Thyroid gland (tissue), 4 donors: ENCODE measurements around the gene CYP2F1. TPM values are rescaled to one million over a fixed set of nuclear protein-coding genes. Genes with fewer than 3 reads are reported as not detected.

Source experiments
- DNase-seq, 2 donors: peaks; one replicate each; pipeline ENCODE4 v3.0.0-alpha.2; 2019
- H3K27ac ChIP-seq, 3 donors: fragments of 200-600 bp; sonication (generic); 1 replicate in 2 of 3; 2 replicates in 1 of 3; pipeline ENCODE4 v1.5.1; 2016 to 2019; ENCODE audit warnings: mild to moderate bottlenecking in 1 of 3, moderate library complexity in 1 of 3
- H3K27me3 ChIP-seq: fragments of 200-600 bp; sonication (generic); one replicate; pipeline ENCODE4 v1.5.1; 2019
- H3K36me3 ChIP-seq, 2 donors: fragments of 200-600 bp; sonication (generic); one replicate each; pipeline ENCODE4 v1.5.1; 2016 to 2019
- H3K4me1 ChIP-seq, 2 donors: fragments of 200-600 bp; sonication (generic); one replicate each; pipeline ENCODE4 v1.5.1; 2017 to 2019
- H3K4me3 ChIP-seq, 3 donors: fragments of 200-600 bp; sonication (generic); replicated peaks in 1 of 3; 1 replicate in 2 of 3; 2 replicates in 1 of 3; pipeline ENCODE4 v1.5.1; 2016; ENCODE audit warnings: mild to moderate bottlenecking in 1 of 3
- H3K9me3 ChIP-seq: fragments of 200-600 bp; sonication (generic); one replicate; pipeline ENCODE4 v1.5.1; 2017
- POLR2A ChIP-seq, 2 donors: fragments of 450-650 bp; IDR thresholded peaks; one replicate each; pipeline ENCODE4 v1.6.1; 2017; ENCODE audit warnings: antibody characterized with exemption in 2 of 2, mild to moderate bottlenecking in 2 of 2, moderate library complexity in 1 of 2
- WGBS, 2 donors: methylation state at CpG; one replicate each; pipeline ENCODE4 v1.1.5; 2017; 5-methylcytosine and 5-hydroxymethylcytosine counted together
- intact Hi-C: fragments of 100-400 bp; cut with DNase I; formaldehyde crosslinking; loops from one replicate; pipeline ENCODE4 v1.15.1; 2023
- total RNA-seq, 4 donors: library from RNA; depleted of rRNA; stranded (reverse); fragments of >200 nt; gene quantifications; one replicate each; pipeline ENCODE4 v1.2.3, GENCODE V29; 2016
- TF ChIP-seq, protein P1 (sequence below), 6 experiments: fragments of 200-600 bp in 3 of 6; fragments of 450-650 bp in 3 of 6; sonication (generic) in 3 of 6; IDR thresholded peaks; one replicate each; pipeline ENCODE4 v1.5.1; 2016 to 2019; ENCODE audit warnings: antibody characterized with exemption in 6 of 6, mild to moderate bottlenecking in 2 of 6, inconsistent platforms in 1 of 6, moderate library complexity in 1 of 6

Gene CYP2F1, protein sequence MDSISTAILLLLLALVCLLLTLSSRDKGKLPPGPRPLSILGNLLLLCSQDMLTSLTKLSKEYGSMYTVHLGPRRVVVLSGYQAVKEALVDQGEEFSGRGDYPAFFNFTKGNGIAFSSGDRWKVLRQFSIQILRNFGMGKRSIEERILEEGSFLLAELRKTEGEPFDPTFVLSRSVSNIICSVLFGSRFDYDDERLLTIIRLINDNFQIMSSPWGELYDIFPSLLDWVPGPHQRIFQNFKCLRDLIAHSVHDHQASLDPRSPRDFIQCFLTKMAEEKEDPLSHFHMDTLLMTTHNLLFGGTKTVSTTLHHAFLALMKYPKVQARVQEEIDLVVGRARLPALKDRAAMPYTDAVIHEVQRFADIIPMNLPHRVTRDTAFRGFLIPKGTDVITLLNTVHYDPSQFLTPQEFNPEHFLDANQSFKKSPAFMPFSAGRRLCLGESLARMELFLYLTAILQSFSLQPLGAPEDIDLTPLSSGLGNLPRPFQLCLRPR
- total RNA-seq = not detected

DNA sequence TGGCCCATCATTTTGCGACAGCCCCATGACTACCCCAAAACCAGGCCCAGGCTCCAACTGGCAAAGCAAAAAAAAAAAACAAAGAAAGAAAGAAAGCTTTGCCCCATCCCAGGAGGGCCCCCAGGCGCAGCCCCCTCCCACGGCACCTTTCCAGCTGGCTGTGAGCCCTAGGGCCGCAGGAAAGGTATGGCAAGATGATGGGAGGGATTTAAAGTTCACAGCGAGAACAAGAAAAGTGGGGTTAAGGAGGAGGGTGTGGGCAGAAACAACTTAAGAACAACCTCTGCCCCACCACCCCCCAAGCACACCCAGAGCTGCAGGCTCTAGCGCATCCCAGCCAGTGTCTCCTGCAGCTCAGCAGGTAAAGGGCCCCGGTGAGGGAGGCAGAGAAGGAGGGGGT, at the start of gene CYP2F1:
TSS of gene CYP2F1 (plus strand) at position 301 of the 400 bp plus-strand sequence. CDS start 1,757 bp downstream, outside the sequence.
- DNase-seq = no peak
- no peak for TF ChIP-seq POLR2A (IDR thresholded peaks at IDR 0.05)
- TF ChIP-seq, protein P1, sequence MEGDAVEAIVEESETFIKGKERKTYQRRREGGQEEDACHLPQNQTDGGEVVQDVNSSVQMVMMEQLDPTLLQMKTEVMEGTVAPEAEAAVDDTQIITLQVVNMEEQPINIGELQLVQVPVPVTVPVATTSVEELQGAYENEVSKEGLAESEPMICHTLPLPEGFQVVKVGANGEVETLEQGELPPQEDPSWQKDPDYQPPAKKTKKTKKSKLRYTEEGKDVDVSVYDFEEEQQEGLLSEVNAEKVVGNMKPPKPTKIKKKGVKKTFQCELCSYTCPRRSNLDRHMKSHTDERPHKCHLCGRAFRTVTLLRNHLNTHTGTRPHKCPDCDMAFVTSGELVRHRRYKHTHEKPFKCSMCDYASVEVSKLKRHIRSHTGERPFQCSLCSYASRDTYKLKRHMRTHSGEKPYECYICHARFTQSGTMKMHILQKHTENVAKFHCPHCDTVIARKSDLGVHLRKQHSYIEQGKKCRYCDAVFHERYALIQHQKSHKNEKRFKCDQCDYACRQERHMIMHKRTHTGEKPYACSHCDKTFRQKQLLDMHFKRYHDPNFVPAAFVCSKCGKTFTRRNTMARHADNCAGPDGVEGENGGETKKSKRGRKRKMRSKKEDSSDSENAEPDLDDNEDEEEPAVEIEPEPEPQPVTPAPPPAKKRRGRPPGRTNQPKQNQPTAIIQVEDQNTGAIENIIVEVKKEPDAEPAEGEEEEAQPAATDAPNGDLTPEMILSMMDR (IDR thresholded peaks at IDR 0.05) = no peak
- Histone ChIP-seq H3K27me3 (no peaks in the 10 kb centered on the region), H3K27ac (no peak within 1 kb of the TSS), H3K4me3 (no peak within 1 kb of the TSS), H3K4me1 (no peaks in the 10 kb centered on the region), H3K36me3 (no peaks in the 10 kb centered on the region), H3K9me3 (no peaks in the 10 kb centered on the region)
- intact Hi-C loops = no loop called here
- 72 to 80% methylated on average over 7 of the region's 7 CpGs for WGBS, 2 donors

DNA sequence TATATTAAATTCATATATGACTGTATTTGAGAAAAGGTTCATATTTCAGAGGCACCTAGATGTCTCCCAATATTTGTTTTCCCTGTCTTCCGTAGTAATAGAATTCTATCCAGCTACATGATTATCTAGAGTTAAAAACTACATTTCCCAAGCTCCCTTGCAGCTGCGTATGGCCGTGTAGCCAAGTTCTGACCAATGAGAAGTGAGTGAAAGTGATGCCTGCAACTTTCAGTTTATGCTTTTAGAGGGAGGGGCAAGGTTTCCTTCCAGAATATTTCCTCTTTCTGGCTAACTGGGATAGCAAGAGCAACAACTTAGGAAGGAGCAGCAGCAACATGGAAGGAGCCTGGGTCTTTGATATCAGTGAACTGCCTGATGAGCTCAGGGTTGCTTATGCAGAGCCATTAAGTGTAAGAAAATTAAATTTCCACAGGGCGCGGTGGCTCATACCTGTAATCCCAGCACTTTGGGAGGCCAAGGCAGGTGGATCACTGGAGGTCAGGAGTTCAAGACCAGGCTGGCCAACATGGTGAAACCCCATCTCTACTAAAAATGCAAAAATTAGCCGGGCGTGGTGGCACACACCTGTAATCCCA, 49.2 kb upstream of the CYP2F1 start:
- H3K9me3 ChIP-seq = no peaks in the 10 kb centered on the region
- intact Hi-C loops = no loop called here
- 59 to 65% methylated on average over 7 of the region's 7 CpGs for WGBS, 2 donors
- TF ChIP-seq POLR2A (IDR thresholded peaks at IDR 0.05) = no peak
- TF ChIP-seq, protein P1 (IDR thresholded peaks at IDR 0.05) = no peak
- no peak overlapping the region for H3K4me3 ChIP-seq
- no peak overlapping the region for H3K27ac ChIP-seq
- no peaks in the 10 kb centered on the region for H3K36me3 ChIP-seq
- no peaks in the 10 kb centered on the region for H3K4me1 ChIP-seq
- no peaks in the 10 kb centered on the region for H3K27me3 ChIP-seq
- no peak for DNase-seq

DNA sequence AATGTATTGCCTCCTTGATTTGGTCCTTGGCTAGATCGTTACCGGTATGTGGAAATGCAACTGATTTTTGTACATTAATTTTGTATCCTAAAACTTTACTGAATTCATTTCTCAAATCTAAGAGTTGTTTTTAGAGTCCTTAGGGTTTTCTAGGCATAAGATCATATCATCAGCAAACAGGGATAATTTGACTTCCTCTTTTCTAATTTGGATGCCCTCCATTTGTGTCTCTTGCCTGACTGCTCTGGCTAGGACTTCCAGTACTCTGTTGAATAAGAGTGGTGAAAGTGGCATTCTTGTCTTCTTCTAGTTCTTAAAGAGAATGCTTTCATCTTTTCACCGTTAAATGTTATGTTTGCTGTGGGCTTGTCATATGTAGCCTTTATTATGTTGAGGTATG, 37.9 kb upstream of the CYP2F1 start:
- H3K9me3 ChIP-seq = no peaks in the 10 kb centered on the region
- no peaks in the 10 kb centered on the region for H3K4me1 ChIP-seq
- no peaks in the 10 kb centered on the region for H3K36me3 ChIP-seq
- no peak for TF ChIP-seq POLR2A (IDR thresholded peaks at IDR 0.05)
- TF ChIP-seq, protein P1 (IDR thresholded peaks at IDR 0.05) = no peak
- no peak for DNase-seq
- no peak overlapping the region for H3K27ac ChIP-seq
- 75 to 76% methylated on average over 3 of the region's 3 CpGs for WGBS, 2 donors
- H3K27me3 ChIP-seq = no peaks in the 10 kb centered on the region
- intact Hi-C loops = no loop called here
- H3K4me3 ChIP-seq = no peak overlapping the region

DNA sequence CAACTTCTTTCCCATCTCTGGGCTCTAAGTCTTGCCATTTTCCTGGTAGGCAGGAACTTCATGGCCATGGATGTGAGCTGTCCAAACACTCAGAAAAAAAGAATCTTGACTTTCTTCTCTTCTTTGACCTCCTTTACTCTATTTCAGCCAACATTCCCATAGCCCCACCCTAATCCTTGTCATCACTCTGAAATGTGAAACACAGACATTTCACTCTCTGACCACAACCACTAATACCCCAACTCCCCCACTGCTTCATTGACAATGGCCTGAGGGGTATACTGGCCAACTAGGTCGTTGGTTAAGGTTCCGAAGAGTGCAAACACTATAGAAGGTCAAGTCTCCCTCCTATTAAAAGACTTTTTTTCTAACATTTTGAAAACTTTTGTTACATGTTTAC, 30.7 kb upstream of the CYP2F1 start:
- TF ChIP-seq POLR2A (IDR thresholded peaks at IDR 0.05) = no peak
- Histone ChIP-seq H3K27me3 (no peaks in the 10 kb centered on the region), H3K4me3 (no peak overlapping the region), H3K9me3 (no peaks in the 10 kb centered on the region), H3K4me1 (no peaks in the 10 kb centered on the region), H3K27ac (no peak overlapping the region), H3K36me3 (no peaks in the 10 kb centered on the region)
- DNase-seq = no peak
- intact Hi-C loops = no loop called here
- WGBS, 2 donors = 76 to 80% methylated on average over 2 of the region's 2 CpGs

DNA sequence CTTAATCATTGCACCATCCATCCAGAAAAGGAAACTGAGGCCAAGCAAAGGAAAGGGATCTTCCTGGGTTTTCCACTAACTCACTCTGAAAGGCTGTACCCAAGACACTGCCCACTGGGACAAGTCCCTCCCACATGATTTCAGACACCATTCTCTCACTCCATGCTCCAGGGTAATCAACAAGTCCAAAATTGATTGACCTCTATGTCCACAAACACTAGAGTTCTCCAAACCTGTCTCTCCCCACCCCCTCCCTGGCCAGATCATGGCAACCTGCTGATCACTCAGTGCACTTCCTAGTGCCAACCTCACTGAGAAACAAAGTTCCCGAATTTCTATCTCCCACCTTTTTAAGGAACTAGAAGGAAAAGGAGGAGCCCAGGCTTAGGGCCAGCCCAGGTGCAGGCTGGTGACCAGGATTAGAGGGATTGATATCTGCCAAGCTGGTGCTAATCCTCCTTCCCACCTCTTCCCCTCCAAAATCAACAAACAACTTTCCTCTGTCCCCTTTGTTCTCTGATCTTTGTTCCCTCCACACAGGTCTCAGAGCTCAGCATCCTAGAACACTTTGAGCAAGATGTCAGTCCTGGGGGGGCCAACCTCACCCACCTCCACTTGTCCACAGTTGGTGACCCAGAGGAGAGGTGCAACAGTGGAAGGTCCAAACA, 28.4 kb upstream of the CYP2F1 start:
- WGBS, 2 donors = 53 to 67% methylated on average over 1 of the region's 1 CpG

More for the DNA sequence above, 28.4 kb upstream of the CYP2F1 start:
- Histone ChIP-seq H3K4me3 (no peak overlapping the region), H3K27ac (no peak overlapping the region), H3K36me3 (no peaks in the 10 kb centered on the region), H3K9me3 (no peaks in the 10 kb centered on the region), H3K27me3 (no peaks in the 10 kb centered on the region), H3K4me1 (no peaks in the 10 kb centered on the region)
- intact Hi-C loops = no loop called here
- DNase-seq = no peak
- no peak for TF ChIP-seq POLR2A (IDR thresholded peaks at IDR 0.05)
- TF ChIP-seq, protein P1 (IDR thresholded peaks at IDR 0.05) = no peak
